Right lobe of liver (tissue), 4 donors: ENCODE data around the gene EPHB1.

Experiments
- POLR2A ChIP-seq: fragments of 450-650 bp; IDR thresholded peaks from one replicate; pipeline ENCODE4 v1.6.1; 2017; ENCODE audit warnings: antibody characterized with exemption, mild to moderate bottlenecking
- TF ChIP-seq, protein P1 (sequence below), 4 donors: fragments of 200-600 bp in 3 of 4; fragments of 450-650 bp in 1 of 4; IDR thresholded peaks; one replicate each; pipeline versions ENCODE4 v1.5.1 to v1.8.0; 2016 to 2022; ENCODE audit warnings: antibody characterized with exemption in 4 of 4, mild to moderate bottlenecking in 2 of 4
- donor health status: DM: no; HTN: no; CAD: no.
- donor health status: DM: no; HTN: no; CAD: no.
- donor health status: DM: no; HTN: yes; CAD: no.

DNA sequence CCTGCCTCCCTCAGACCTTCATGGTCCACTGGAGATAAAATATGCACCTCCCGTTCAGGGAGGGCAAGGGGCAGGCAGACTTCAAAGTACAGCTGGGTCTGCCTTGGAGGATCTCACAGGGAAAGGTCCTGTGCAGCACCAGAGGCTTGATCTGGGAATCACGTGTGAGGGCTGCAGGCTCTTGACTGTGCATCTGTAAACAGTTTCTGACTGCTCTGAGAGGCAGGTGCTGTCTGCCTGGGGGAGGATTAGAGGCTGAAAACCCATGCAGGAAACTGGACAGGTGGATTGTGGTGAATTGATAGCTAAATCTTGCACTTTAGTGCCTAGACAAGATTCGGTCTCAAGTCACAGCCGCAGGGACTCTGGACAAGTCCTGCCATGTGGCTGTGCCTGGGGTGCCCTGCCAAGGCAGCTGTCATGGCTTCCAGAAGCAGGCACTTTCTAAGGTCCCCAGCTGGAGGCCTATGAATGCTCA is 239.3 kb downstream of the EPHB1 start:
- TF ChIP-seq, protein P1, sequence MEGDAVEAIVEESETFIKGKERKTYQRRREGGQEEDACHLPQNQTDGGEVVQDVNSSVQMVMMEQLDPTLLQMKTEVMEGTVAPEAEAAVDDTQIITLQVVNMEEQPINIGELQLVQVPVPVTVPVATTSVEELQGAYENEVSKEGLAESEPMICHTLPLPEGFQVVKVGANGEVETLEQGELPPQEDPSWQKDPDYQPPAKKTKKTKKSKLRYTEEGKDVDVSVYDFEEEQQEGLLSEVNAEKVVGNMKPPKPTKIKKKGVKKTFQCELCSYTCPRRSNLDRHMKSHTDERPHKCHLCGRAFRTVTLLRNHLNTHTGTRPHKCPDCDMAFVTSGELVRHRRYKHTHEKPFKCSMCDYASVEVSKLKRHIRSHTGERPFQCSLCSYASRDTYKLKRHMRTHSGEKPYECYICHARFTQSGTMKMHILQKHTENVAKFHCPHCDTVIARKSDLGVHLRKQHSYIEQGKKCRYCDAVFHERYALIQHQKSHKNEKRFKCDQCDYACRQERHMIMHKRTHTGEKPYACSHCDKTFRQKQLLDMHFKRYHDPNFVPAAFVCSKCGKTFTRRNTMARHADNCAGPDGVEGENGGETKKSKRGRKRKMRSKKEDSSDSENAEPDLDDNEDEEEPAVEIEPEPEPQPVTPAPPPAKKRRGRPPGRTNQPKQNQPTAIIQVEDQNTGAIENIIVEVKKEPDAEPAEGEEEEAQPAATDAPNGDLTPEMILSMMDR (IDR thresholded peaks at IDR 0.05) = no peak
- TF ChIP-seq POLR2A = no peak
